Activated naive CD8-positive, alpha-beta T cell (primary cell): Measurements from ENCODE around the gene KCNH1.

ENCODE experiments used
- H3K27ac Mint-ChIP-seq: one replicate; pipeline ENCODE4 v1.8.0; 2021; ENCODE audit warnings: mixed read lengths
- H3K27me3 Mint-ChIP-seq: one replicate; pipeline ENCODE4 v1.8.0; 2021; ENCODE audit warnings: mixed read lengths
- H3K36me3 Mint-ChIP-seq: one replicate; pipeline ENCODE4 v1.8.0; 2021; ENCODE audit warnings: mixed read lengths
- H3K4me1 Mint-ChIP-seq: one replicate; pipeline ENCODE4 v1.8.0; 2021; ENCODE audit warnings: low read depth, mixed read lengths
- H3K4me3 Mint-ChIP-seq: one replicate; pipeline ENCODE4 v1.8.0; 2021; ENCODE audit warnings: mild to moderate bottlenecking, mixed read lengths
- H3K9me3 Mint-ChIP-seq: one replicate; pipeline ENCODE4 v1.8.0; 2021; ENCODE audit warnings: low read depth, mixed read lengths

The KCNH1 gene

DNA sequence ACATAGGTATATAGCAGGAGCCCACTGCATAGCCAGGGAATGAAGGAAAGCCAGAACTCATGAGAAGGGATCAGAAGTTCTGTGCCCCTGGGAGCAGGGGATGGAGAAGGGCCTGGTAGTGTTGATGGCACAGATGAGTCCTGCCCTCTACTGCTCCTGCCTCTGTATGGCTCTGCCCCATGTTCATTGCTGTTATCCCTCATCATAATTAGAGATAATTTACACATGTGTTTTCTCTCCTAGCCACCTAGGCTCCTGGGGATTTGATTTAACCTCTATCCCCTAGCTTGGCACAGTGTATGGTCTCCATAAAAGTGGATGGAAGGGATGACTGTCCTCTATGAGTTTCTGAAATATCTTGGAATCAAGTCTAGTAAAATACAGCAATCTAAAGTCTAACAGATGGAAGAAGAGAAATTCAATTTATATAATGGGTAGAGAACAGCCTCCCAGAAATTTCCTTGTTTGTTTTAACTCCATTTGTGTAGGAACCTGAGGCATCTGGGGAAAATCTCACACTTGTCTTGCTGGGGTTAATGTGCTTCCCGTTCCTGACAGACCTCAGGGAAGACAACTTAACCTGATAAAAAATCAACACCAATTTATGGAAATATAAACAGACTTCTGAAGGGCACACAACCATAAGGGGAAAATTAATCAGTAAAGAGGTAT is 411.4 kb downstream of the KCNH1 start:
- Mint-ChIP-seq H3K4me3 (no peak overlapping the region), H3K27ac (no peak overlapping the region), H3K9me3 (no peaks in the 10 kb centered on the region), H3K4me1 (no peaks in the 10 kb centered on the region), H3K36me3 (no peaks in the 10 kb centered on the region), H3K27me3 (peaks cover 9% of the 10 kb centered on the region)

DNA sequence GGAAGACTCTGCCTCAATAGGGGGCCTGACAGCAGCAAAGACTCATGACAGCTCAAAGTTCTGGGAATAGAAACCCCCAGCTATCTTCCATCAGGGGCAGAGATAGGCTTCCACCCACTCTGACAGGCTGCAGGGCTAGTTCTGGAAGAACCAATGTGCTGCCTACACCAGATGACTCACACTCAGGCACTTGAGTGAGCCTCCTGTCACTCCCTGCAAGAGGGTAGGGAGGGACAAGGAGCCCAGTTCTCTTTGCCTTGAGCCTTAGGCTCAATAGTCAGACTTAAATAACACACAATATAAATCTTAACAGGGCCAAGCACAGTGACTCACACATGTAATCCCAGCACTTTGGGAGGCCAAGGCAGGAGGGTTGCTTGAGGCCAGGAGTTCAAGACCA is 418.9 kb downstream of the KCNH1 start:
- H3K27ac Mint-ChIP-seq = no peak overlapping the region

DNA sequence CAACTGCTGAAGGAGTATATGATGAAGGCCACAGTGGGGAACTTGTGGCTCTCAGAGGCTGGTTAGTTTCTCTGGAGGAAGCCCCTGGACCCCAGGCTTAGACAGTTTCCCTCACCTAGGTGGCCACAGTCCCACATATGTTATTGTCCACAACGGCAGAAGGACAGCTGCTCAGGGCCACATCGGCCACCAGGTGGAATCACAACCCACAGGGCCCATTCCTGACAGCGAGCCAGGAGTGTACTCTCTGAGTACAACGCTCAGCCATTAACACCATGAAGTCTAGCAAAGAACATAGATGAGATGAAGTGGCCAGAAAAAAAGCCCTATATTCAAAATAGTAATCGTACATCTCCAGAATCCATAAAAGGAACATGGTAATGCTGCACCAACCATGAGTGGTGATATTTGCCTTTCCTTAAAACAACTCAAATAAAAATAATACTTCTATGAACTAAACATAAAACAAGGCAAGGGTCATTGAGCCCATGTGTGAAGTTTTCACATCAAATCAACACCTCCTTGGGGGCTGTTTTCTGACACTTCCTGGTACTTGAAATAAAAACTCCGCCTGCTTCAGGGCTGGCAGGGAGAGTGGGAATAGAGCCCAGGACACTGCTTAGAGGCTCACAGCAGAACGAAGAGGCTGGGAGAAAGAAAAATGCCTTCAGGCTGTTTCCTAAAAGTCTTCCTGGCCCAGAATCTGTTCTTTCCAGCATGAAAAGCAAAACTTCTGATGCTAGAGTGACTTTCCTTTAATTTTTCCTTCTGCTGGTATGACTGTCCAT is 421.9 kb downstream of the KCNH1 start:
- Mint-ChIP-seq H3K27me3 (no peaks in the 10 kb centered on the region), H3K36me3 (no peaks in the 10 kb centered on the region), H3K9me3 (no peaks in the 10 kb centered on the region)

More for the DNA sequence above, 418.9 kb downstream of the KCNH1 start:
- H3K4me3 Mint-ChIP-seq = no peak overlapping the region
- H3K27me3 Mint-ChIP-seq = no peaks in the 10 kb centered on the region
- H3K36me3 Mint-ChIP-seq = no peaks in the 10 kb centered on the region
- H3K4me1 Mint-ChIP-seq = no peaks in the 10 kb centered on the region
- H3K9me3 Mint-ChIP-seq = no peaks in the 10 kb centered on the region

GRCh38 chr1:210709701-210710100 is 424.2 kb downstream of the KCNH1 start:
- H3K4me1 Mint-ChIP-seq = no peaks in the 10 kb centered on the region
- no peaks in the 10 kb centered on the region for H3K27me3 Mint-ChIP-seq

More for the DNA sequence above, 421.9 kb downstream of the KCNH1 start:
- Mint-ChIP-seq H3K4me3 (no peak overlapping the region), H3K4me1 (no peaks in the 10 kb centered on the region), H3K27ac (no peak overlapping the region)

DNA sequence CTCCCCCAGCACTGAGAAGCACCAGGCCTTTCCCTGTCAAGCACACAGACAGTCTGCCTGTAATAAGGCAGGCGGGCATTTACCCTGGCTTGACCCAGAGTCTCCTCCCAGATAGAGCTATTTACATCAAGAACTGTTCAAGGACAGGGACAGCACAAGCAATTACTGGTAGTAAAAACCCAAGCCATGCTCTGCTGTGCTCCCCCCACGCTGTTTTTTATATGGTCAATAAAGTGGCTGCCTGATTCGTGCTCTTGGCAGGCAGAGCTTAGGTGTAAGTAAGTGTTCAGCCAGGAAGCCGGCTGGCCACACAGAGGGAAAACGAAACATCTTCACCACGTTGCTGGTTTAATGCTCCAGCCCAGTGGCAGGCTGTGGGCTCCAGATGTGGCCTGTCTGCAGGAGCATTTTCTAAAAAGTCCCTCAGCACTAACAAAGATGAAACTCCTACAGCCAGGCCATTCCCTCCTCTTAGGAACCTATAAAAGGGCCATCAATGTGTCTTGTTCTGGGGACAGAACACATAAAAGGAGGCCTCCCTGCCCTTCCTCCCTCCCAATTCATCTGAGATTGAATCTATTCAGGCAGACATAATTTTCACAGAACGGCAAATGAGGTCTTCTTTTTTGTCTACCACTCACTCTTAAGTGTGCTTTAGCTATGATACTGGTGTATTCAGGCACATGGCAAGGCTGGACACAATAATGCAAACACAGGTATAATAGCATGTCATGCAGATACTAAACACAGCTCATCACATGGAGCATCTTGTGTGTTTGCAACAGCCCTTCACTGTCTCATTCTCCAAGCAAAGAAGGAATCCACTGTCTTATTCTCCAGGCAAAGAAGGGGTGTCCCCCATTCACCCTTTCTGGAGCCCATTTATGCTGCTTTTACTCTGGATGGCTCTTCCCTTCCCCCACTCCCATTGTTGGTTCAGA is 426.4 kb downstream of the KCNH1 start:
- Mint-ChIP-seq H3K36me3 (no peaks in the 10 kb centered on the region), H3K4me3 (no peak overlapping the region), H3K9me3 (no peaks in the 10 kb centered on the region), H3K27ac (no peak overlapping the region), H3K4me1 (no peaks in the 10 kb centered on the region), H3K27me3 (no peaks in the 10 kb centered on the region)

More at GRCh38 chr1:210709701-210710100, 424.2 kb downstream of the KCNH1 start:
- Mint-ChIP-seq H3K36me3 (no peaks in the 10 kb centered on the region), H3K4me3 (no peak overlapping the region), H3K27ac (no peak overlapping the region), H3K9me3 (no peaks in the 10 kb centered on the region)

GRCh38 chr1:210706246-210706645 is 427.7 kb downstream of the KCNH1 start:
- Mint-ChIP-seq H3K36me3 (no peaks in the 10 kb centered on the region), H3K4me1 (no peaks in the 10 kb centered on the region), H3K4me3 (no peak overlapping the region), H3K27me3 (no peaks in the 10 kb centered on the region), H3K27ac (no peak overlapping the region), H3K9me3 (no peaks in the 10 kb centered on the region)

- H3K27ac Mint-ChIP-seq = no peak overlapping the region
- H3K36me3 Mint-ChIP-seq = no peaks in the 10 kb centered on the region
- no peaks in the 10 kb centered on the region for H3K27me3 Mint-ChIP-seq
- no peaks in the 10 kb centered on the region for H3K4me1 Mint-ChIP-seq
- no peaks in the 10 kb centered on the region for H3K9me3 Mint-ChIP-seq
- no peak overlapping the region for H3K4me3 Mint-ChIP-seq
These were observed 428.9 kb downstream of the KCNH1 start for GRCh38 chr1:210705086-210705485.

- Mint-ChIP-seq H3K4me3 (no peak overlapping the region), H3K27me3 (no peaks in the 10 kb centered on the region), H3K4me1 (no peaks in the 10 kb centered on the region), H3K27ac (no peak overlapping the region), H3K9me3 (no peaks in the 10 kb centered on the region), H3K36me3 (no peaks in the 10 kb centered on the region)
These were observed 430.4 kb downstream of the KCNH1 start for GRCh38 chr1:210703593-210703992.

- Mint-ChIP-seq H3K9me3 (no peaks in the 10 kb centered on the region), H3K27ac (no peak overlapping the region), H3K36me3 (no peaks in the 10 kb centered on the region), H3K4me1 (no peaks in the 10 kb centered on the region), H3K27me3 (no peaks in the 10 kb centered on the region), H3K4me3 (no peak overlapping the region)
These were observed 431.4 kb downstream of the KCNH1 start for GRCh38 chr1:210702506-210702905.

- Mint-ChIP-seq H3K36me3 (no peaks in the 10 kb centered on the region), H3K27me3 (no peaks in the 10 kb centered on the region), H3K4me1 (peaks cover 7% of the 10 kb centered on the region), H3K9me3 (no peaks in the 10 kb centered on the region), H3K4me3 (no peak overlapping the region), H3K27ac (no peak overlapping the region)
These were observed 433.4 kb downstream of the KCNH1 start for GRCh38 chr1:210700511-210700910.

- H3K4me1 Mint-ChIP-seq = peaks cover 7% of the 10 kb centered on the region
- H3K9me3 Mint-ChIP-seq = no peaks in the 10 kb centered on the region
- no peaks in the 10 kb centered on the region for H3K27me3 Mint-ChIP-seq
- H3K4me3 Mint-ChIP-seq = no peak overlapping the region
- H3K36me3 Mint-ChIP-seq = no peaks in the 10 kb centered on the region
- H3K27ac Mint-ChIP-seq = no peak overlapping the region
These were observed 433.9 kb downstream of the KCNH1 start for GRCh38 chr1:210700083-210700482.

DNA sequence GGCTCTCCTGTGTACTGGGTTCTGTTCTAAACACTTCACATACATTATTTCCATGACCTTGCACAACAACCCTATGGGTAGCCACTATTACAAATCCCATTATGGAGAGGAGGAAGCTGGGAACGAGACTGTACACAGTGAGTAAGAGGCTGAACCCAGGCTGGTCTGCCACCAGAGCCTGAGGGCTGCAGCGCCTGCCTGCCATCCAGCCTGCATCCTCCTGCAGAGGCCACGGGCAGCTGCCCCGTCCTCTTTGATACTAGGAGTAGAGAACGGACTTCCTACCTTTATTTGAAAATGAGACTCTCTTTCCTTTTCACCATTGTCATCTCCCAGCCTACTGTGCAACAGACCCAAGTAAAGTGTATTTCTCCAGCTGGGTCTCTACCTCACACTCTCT is 435.3 kb downstream of the KCNH1 start:
- Mint-ChIP-seq H3K9me3 (no peaks in the 10 kb centered on the region), H3K36me3 (no peaks in the 10 kb centered on the region), H3K4me3 (no peak overlapping the region), H3K4me1 (peaks cover 7% of the 10 kb centered on the region), H3K27ac (no peak overlapping the region), H3K27me3 (no peaks in the 10 kb centered on the region)

- Mint-ChIP-seq H3K27ac (no peak overlapping the region), H3K4me3 (no peak overlapping the region), H3K27me3 (no peaks in the 10 kb centered on the region), H3K4me1 (peaks cover 20% of the 10 kb centered on the region), H3K36me3 (no peaks in the 10 kb centered on the region), H3K9me3 (no peaks in the 10 kb centered on the region)
These were observed 436.8 kb downstream of the KCNH1 start for GRCh38 chr1:210697185-210697584.

- H3K4me3 Mint-ChIP-seq = no peak overlapping the region
- peaks cover 20% of the 10 kb centered on the region for H3K4me1 Mint-ChIP-seq
- H3K27ac Mint-ChIP-seq = no peak overlapping the region
- no peaks in the 10 kb centered on the region for H3K9me3 Mint-ChIP-seq
- no peaks in the 10 kb centered on the region for H3K36me3 Mint-ChIP-seq
- no peaks in the 10 kb centered on the region for H3K27me3 Mint-ChIP-seq
These were observed 437.2 kb downstream of the KCNH1 start for GRCh38 chr1:210696709-210697108.

- no peaks in the 10 kb centered on the region for H3K9me3 Mint-ChIP-seq
- H3K27ac Mint-ChIP-seq = no peak overlapping the region
- no peaks in the 10 kb centered on the region for H3K27me3 Mint-ChIP-seq
- no peak overlapping the region for H3K4me3 Mint-ChIP-seq
- peaks cover 20% of the 10 kb centered on the region for H3K4me1 Mint-ChIP-seq
- no peaks in the 10 kb centered on the region for H3K36me3 Mint-ChIP-seq
These were observed 438.9 kb downstream of the KCNH1 start for GRCh38 chr1:210695026-210695425.
